ENCODE data around the gene DIP2C.

- TF ChIP-seq CTCF (IDR thresholded peaks at IDR 0.05), result no peak
- TF ChIP-seq POLR2A (IDR thresholded peaks at IDR 0.05), result no peak
These were observed 419.9 kb downstream of the DIP2C start for GRCh38 chr10:269440-270074.
